NCI-H1436 (cell line): ENCODE results near the gene ENPP1.
"Not testable (repeated sequence)": the region's sequence is repeated elsewhere in the genome, so short reads cannot be mapped to it uniquely, and the experiment has no call there.

ENCODE experiments used
- DNase-seq: peaks from one replicate; lab custom pipeline; 2025; lab: John Stamatoyannopoulos, UW

ENPP1 gene

GRCh38 chr6:131916091-131916796 is 108.4 kb downstream of the ENPP1 start:
- DNase-seq: not testable (repeated sequence)

DNA sequence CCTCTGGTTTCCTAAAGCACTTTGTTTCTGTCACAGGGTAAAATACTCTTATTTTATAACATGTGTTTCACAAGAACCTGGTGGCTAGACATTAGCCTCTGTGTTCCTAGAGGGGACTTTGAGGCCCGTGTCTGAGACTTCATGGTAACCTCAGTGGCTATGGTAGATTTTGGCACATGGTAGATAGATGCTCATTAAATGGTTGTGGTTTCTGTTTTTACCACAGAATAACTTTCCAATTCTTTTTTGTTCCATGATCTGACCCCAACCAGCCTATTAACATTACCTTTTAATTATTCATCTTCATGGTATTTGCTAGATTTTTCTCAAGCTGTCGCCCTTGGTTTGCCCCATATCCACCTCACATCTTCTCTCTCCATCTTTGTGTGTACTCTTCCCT is 109.0 kb downstream of the ENPP1 start:
- no peak for DNase-seq

GRCh38 chr6:131917318-131917717 is 109.5 kb downstream of the ENPP1 start:
- DNase-seq: no peak

GRCh38 chr6:131917763-131918649 is 110.2 kb downstream of the ENPP1 start:
- no peak for DNase-seq

DNA sequence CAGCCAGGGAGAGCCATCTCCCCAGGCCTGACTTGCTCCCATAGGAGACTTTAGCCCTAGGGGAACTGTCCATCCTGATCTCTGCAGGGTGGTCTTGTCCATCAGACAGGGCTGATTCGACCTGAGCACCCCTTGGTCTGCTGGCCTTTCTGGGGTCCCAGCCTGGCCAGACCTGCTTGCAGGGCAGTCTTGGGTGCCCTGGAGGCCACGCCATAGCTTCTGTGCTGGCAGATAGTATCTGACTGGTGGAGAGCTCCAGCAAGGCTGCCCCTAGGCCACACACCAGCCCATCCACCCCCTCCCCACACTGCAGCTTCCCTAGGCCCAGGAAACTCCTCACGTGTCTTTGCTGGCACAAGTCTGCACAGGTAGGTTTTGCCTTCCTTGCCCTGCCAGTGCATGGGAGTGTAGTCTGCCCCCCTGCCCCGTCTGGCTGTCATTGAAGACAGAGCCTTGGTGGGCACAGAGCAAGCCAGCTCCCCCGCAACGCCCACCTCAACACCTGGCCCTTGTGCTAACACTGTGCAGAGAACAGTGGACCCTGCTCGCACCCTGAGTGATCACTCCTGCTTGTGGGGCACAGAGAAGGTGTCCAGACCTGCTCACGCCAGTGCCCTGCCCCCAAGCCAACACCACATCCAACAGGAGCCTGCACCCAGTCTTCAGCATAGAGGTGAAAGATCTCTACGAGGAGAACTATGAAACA is 111.0 kb downstream of the ENPP1 start:
- no peak for DNase-seq

DNA sequence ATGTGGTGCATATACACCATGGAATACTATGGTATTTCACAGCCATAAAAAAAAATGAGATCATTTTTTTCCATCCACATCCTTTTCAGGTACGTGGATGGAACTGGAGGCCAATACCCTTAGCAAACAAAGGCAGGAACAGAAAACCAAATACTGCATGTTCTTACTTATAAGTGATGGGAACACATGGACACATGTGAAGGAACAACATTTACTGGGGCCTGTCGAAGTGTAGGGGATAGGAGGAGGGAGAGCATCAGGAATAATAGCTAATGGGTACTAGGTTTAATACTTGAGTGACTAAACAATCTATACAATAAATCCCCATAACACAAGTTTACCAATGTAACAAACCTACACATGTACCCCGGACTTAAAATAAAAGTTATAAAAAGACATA is 112.8 kb downstream of the ENPP1 start:
- no peak for DNase-seq

- no peak for DNase-seq
These were observed 115.5 kb downstream of the ENPP1 start for GRCh38 chr6:131923356-131923755.

- DNase-seq: no peak
These were observed 117.2 kb downstream of the ENPP1 start for GRCh38 chr6:131924881-131925474.

- DNase-seq: no peak
These were observed 121.4 kb downstream of the ENPP1 start for GRCh38 chr6:131929264-131929663.

DNA sequence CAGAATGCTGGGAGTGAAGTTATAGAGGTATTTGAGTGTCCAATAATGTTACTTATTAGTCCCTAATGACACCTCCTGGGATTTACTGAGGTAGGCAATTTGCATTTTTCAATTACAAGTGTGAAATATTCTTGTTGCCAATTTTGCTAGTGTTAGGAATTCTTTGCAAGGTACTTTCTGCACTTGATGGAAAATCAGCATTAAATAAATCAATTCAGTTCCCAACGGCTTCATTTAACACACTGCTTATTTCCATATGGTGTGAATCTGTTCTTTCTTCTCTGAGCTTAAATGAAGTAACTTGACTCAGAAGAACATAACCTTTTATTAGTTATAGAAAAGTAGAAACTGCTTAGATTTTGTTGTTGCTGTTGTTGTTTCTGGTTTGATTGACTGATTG is 122.2 kb downstream of the ENPP1 start:
- DNase-seq: no peak

GRCh38 chr6:131931063-131931750 is 123.4 kb downstream of the ENPP1 start:
- DNase-seq: no peak

DNA sequence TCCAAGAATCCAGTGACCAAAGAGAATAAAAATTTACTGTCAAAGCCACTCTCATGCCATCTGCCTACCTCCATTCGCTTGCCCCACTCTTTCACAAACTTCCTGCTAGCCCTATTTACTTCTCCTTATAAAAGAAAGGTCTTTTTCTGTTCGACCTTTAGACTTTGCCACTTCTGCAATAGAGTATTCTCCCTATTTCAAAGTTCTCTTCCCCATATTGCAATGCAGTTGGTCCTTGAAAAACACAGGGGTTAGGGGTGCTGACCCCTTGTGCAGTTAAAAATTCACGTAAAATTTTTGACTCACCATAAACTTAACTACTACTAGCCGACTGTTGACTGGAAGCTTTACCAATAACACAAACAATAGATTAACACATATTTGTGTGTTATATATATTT is 128.3 kb downstream of the ENPP1 start:
- no peak for DNase-seq

DNA sequence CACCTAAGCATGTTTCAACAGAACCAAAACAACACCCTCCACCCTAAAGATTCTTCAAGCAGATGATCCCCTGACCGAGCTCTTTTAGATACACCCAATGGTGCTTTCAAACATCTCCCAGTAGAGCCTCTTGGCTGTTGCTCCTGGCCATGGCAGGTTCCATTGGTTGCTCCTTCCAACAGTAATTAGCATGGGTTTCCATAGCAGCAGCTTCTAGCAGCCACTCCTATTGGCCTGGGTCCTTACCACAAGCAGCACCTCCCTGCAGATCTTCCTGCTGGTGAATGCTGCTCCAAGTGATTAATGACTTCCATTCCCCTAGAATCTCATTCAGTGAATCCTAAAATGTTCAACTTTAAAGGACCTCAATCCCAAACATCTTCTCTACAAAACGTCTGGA is 129.4 kb downstream of the ENPP1 start:
- DNase-seq: no peak

- no peak for DNase-seq
These were observed 130.1 kb downstream of the ENPP1 start for GRCh38 chr6:131937703-131938631.
